Measurements from ENCODE around the gene G6PC1.

- TF ChIP-seq POLR2A (IDR thresholded peaks at IDR 0.05; ENCODE audit: low read depth, low read length), result no peak
- TF ChIP-seq POLR2AphosphoS5 (IDR thresholded peaks at IDR 0.05; ENCODE audit: low read depth, low read length), result no peak
- no peak for TF ChIP-seq TAF1 (IDR thresholded peaks at IDR 0.05; ENCODE audit: low read depth, low read length)
Observed at GRCh38 chr17:42873315-42873714, 27.3 kb upstream of the G6PC1 start.
